NCI-H187 (cell line): ENCODE results near the gene CFD.

ENCODE experiments used
- DNase-seq, 2 experiments: peaks; one replicate each; lab custom pipeline; 2025; lab: John Stamatoyannopoulos, UW

CFD gene

DNA sequence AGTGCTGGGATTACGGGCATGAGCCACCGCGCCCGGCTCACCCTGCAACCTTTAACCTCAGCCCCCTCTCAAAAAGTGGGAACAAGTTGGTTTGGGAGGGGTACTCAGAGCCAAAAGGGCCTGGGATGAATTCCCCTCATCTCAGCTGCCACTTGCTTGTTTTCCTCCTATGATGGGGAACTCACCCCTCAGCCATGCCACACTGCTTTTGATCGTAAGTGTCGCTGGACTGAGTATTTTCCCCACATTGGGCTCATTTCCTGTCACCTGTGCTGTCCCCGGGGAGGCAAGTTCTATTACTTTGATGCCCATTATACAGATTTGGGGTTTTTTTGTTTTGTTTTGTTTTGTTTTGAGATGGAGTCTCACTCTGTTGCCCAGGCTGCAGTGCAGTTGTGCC, 47.0 kb downstream of the CFD start:
- DNase-seq = no peak

DNA sequence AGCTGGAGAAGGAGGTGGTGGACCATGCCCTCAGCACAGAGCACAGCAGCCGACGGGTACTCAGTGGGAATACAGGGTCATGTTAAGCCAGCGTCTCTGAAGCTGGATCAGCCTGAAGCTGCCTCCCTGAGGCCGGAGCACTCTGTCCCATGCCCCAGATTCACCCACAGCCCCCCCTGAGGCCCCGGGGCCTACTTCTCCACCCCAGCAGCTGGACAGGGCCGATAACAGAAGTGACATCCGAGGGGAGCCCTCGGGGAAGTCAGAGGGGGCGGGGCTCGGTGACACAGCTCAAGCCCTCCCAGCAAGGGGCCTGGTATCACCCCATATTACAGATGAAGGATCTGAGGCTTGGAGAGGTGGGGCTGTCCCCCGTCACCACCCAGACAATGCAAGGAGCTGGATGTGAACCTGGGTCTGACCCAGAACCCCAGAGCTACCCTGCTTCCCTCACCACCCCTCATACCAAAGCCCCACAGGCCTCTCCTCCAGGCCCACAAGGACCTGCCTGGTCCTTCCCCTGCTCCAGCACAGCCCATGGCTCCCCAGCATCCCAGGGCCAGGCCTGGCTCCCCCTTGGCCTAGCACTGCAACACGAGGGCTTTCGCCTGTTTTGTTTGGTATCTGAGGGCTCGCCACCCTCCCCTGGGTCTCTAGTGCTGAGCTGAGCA, 47.9 kb downstream of the CFD start:
- no peak for DNase-seq

DNA sequence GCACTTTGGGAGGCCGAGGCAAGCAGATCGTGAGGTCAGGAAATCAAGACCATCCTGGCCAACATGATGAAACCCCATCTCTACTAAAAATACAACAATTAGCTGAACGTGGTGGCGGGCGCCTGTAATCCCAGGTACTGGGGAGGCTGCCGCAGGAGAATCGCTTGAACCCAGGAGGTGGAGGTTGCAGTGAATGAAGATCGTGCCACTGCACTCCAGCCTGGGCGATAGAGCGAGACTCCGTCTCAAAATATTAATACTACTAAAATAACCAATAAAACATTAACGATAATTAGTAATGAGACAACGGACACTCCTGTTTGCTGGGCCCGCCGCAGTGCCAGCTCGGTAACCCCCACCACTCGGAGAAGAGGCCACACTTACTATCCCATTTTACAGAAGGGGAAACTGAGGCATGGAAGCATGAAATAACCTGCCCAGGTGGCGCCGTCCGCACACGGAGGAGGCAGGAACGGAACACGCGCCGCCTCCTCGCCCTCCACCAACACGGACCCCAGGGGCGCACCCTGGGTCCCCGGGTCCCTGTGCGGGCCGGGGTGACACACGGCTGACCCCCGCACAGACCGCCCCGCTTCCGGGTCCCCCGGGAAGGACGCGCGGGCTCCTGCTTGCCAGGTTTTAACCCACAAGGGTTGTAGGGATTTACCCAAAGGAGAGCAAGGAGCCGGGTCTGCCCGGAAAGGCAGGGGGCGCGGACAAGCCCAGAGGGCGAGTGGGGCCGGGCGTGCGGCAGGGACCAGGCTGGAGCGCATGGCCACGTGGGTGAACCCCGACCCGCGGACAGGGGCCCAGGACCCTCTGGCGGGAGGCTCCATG, 52.0 kb downstream of the CFD start:
- DNase-seq = no peak

DNA sequence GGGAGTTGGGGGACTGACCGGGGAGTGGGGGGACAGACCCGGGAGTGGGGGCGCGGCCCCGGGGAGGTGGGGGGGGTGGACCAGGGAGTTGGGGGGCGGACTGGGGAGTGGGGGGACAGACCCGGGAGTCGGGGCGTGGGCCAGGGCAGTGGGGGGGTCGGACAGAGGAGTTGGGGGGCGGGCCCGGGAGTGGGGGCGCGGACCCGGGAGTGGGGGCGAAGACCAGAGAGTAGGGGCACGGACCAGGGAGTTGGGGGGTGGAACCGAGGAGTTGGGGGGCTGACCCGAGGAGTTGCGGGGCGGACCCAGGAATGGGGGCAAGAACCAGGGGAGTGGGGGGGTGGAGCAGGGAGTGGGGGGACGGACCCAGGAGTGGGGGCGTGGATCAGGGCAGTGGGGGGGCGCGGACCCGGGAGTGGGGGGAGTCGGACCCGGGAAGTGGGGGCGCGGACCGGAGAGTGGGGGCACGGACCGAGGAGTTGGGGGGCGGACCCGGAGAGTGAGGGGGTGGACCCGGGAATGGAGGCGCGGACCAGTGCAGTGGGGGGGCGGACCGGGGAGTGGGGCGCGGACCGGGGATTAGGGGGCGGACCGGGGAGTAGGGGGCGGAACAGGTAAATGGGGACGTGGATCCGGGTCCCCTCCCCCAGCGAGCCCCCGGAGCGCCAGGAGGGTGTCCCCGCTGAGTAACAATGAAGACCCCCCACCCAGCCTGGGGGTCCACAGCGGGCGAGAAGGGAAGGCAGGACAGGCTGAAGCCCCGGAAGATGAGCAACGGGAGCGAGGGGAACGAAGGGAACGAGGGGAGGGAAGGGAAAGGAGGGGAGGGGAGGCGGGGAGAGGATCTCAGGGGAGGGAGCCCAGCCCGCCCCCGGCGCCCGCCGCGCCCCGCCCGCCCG, 53.0 kb downstream of the CFD start:
- no peak for DNase-seq
